ENCODE results near the gene CERCAM. TPM values are rescaled to one million over a fixed set of nuclear protein-coding genes. Genes with fewer than 3 reads are reported as not detected.

Gene CERCAM
- total RNA-seq, 1 donor, result 74.9 TPM

GRCh38 chr9:128393145-128393775, 27.4 kb upstream of the CERCAM start:
- TF ChIP-seq, protein P1, sequence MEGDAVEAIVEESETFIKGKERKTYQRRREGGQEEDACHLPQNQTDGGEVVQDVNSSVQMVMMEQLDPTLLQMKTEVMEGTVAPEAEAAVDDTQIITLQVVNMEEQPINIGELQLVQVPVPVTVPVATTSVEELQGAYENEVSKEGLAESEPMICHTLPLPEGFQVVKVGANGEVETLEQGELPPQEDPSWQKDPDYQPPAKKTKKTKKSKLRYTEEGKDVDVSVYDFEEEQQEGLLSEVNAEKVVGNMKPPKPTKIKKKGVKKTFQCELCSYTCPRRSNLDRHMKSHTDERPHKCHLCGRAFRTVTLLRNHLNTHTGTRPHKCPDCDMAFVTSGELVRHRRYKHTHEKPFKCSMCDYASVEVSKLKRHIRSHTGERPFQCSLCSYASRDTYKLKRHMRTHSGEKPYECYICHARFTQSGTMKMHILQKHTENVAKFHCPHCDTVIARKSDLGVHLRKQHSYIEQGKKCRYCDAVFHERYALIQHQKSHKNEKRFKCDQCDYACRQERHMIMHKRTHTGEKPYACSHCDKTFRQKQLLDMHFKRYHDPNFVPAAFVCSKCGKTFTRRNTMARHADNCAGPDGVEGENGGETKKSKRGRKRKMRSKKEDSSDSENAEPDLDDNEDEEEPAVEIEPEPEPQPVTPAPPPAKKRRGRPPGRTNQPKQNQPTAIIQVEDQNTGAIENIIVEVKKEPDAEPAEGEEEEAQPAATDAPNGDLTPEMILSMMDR (IDR thresholded peaks at IDR 0.05; ENCODE audit: insufficient read depth, low read length), result no peak
- H3K4me3 ChIP-seq (ENCODE audit: low read depth, low read length), result no peak overlapping the region
- DNase-seq (ENCODE audit: low read depth), result no peak

GRCh38 chr9:128393970-128394369, 26.7 kb upstream of the CERCAM start:
- no peak overlapping the region for H3K4me3 ChIP-seq (ENCODE audit: low read depth, low read length)
- TF ChIP-seq, protein P1 (IDR thresholded peaks at IDR 0.05; ENCODE audit: insufficient read depth, low read length), result no peak
- DNase-seq (ENCODE audit: low read depth), result no peak

- no peak for DNase-seq (ENCODE audit: low read depth)
- H3K4me3 ChIP-seq (ENCODE audit: low read depth, low read length), result no peak overlapping the region
- TF ChIP-seq, protein P1 (IDR thresholded peaks at IDR 0.05; ENCODE audit: insufficient read depth, low read length), result no peak
Measured at GRCh38 chr9:128394379-128395168, 26.1 kb upstream of the CERCAM start.

DNA sequence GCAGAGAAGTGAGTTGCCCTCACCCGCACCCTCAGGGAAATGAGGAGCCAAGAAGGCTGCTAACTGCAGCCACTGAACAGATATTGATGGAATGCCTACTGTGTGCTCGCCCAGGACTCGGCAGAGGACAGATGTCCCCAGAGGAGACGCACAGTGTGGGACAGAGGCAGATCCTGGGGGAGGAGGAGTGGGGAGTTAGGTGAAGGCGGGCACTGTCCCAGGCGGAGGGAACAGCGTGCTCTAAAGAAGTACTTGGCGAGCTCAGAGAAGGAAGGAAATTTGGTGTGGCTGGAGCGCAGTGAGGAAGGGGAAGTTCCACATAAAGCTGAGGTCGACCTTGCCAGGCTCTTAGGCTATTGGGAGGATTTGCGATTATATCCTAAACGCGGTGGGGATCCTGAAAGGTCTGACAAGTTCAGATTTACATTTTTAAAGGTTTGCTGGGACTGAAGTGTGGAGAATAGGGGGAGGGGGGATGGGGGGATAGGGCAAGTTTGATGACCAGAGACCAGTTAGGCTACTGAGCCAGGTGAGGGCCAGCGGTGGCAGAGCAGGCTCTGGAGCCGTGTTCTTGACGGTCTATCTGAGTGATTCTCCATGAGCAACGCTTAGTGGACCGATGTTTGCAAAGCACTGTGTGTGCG, 23.6 kb upstream of the CERCAM start:
- no peak overlapping the region for H3K4me3 ChIP-seq (ENCODE audit: low read depth, low read length)
- DNase-seq (ENCODE audit: low read depth), result no peak
- TF ChIP-seq, protein P1 (IDR thresholded peaks at IDR 0.05; ENCODE audit: insufficient read depth, low read length), result no peak

GRCh38 chr9:128397831-128398230, 22.8 kb upstream of the CERCAM start:
- TF ChIP-seq, protein P1 (IDR thresholded peaks at IDR 0.05; ENCODE audit: insufficient read depth, low read length), result no peak
- DNase-seq (ENCODE audit: low read depth), result no peak
- no peak overlapping the region for H3K4me3 ChIP-seq (ENCODE audit: low read depth, low read length)

DNA sequence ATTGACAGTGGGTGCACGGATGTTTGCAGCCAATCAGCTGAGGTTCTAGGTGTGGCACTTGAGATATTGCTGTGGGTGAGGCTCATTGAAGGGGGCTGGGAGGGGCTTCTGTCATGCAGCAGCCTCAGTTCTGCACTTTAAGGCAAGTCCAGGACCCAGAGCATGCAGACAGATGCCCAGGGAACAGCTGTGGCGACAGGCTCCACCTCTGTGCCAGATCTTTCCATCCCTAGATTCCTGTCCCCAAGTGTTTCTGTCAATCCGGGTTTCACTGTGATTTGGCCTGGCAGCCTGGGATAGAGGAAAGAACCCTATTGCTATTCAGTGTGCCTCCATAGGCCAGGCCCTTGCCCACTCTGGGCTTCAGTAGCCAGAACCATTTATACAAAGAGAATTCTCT, 20.8 kb upstream of the CERCAM start:
- no peak for DNase-seq (ENCODE audit: low read depth)
- TF ChIP-seq, protein P1 (IDR thresholded peaks at IDR 0.05; ENCODE audit: insufficient read depth, low read length), result no peak

More for the DNA sequence above, 20.8 kb upstream of the CERCAM start:
- H3K4me3 ChIP-seq (ENCODE audit: low read depth, low read length), result no peak overlapping the region
